Measurements from ENCODE around the gene PEDS1. TPM values are rescaled to one million over a fixed set of nuclear protein-coding genes. Genes with fewer than 3 reads are reported as not detected.

The PEDS1 gene
- total RNA-seq, 1 donor from 2014 or later = 30.3 TPM

GRCh38 chr20:50188287-50188688 lies 34.8 kb upstream of the PEDS1 start:
- peaks cover 13% of the 10 kb centered on the region for H3K4me1 Mint-ChIP-seq

DNA sequence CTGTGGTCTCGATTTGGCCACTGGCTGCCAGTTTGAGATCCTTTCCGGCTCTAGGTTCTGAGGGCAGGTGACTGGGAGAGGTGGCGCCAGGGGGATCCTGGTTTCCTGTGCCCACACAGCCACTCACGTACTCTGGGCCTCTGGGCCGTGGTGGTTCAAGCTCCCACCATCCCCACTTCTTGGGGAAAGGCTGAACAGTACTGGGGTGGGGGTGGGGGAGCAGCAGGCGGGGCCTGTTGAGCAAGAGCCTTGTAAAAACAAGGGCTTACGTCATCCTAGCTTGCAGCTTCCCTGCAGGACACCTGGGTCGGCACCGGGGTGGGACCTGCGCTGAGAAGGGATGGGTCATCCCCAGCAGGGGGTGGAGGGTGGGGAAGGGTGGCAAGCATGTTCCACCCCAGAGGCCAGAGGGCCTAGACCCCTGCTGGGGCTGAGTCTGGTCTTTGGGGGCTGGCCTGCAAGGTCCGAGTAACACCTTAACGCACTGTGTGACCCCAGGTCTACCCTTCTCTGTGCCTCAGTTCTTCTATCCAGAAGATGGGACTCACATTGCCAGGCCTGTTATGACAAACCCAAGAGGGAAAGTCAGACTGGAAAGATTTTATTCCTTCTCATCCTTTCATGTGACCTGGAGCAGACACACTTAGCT lies 34.0 kb upstream of the PEDS1 start:
- Mint-ChIP-seq H3K27ac (no peak overlapping the region), H3K4me1 (peaks cover 5% of the 10 kb centered on the region), H3K27me3 (ENCODE audit: low read depth) (no peaks in the 10 kb centered on the region), H3K36me3 (peaks cover 3% of the 10 kb centered on the region), H3K9me3 (peaks cover 7% of the 10 kb centered on the region), H3K4me3 (no peak overlapping the region)
- no peak for TF ChIP-seq CTCF (IDR thresholded peaks at IDR 0.05; ENCODE audit: unreplicated experiment)
- no peak for DNase-seq (ENCODE audit: low spot score in 2 of 2, unreplicated experiment in 2 of 2)

More at GRCh38 chr20:50188287-50188688, 34.8 kb upstream of the PEDS1 start:
- no peaks in the 10 kb centered on the region for H3K27me3 Mint-ChIP-seq (ENCODE audit: low read depth)
- DNase-seq (ENCODE audit: low spot score in 2 of 2, unreplicated experiment in 2 of 2) = no peak
- H3K4me3 Mint-ChIP-seq = no peak overlapping the region
- peaks cover 3% of the 10 kb centered on the region for H3K36me3 Mint-ChIP-seq
- TF ChIP-seq CTCF (IDR thresholded peaks at IDR 0.05; ENCODE audit: unreplicated experiment) = no peak
- peaks cover 7% of the 10 kb centered on the region for H3K9me3 Mint-ChIP-seq
- H3K27ac Mint-ChIP-seq = no peak overlapping the region

DNA sequence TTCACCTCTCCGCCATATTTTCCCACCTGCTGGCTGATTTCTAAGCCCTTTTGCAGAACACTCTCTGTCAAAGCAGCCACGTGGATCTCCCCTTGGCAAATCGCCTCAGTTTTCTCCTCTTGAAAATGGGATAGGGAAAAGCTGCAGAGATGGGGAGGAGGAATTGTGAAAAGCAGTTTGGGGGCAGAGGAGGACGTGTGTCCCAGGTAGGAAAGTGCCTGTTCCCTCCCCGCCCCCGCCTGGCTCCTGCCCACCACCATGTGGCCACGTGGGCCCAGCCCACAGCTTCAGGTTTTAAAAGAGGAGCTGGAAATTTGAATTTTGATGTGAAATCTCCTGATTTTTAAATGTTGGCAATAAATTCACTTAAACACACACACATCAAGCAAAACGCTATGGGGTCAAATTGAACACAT lies 33.5 kb upstream of the PEDS1 start:
- H3K9me3 Mint-ChIP-seq = peaks cover 7% of the 10 kb centered on the region
- no peak for DNase-seq (ENCODE audit: low spot score in 2 of 2, unreplicated experiment in 2 of 2)
- H3K27ac Mint-ChIP-seq = no peak overlapping the region
- no peaks in the 10 kb centered on the region for H3K27me3 Mint-ChIP-seq (ENCODE audit: low read depth)
- H3K4me3 Mint-ChIP-seq = no peak overlapping the region
- peaks cover 3% of the 10 kb centered on the region for H3K36me3 Mint-ChIP-seq
- H3K4me1 Mint-ChIP-seq = peaks cover 2% of the 10 kb centered on the region
- TF ChIP-seq CTCF (IDR thresholded peaks at IDR 0.05; ENCODE audit: unreplicated experiment) = no peak

DNA sequence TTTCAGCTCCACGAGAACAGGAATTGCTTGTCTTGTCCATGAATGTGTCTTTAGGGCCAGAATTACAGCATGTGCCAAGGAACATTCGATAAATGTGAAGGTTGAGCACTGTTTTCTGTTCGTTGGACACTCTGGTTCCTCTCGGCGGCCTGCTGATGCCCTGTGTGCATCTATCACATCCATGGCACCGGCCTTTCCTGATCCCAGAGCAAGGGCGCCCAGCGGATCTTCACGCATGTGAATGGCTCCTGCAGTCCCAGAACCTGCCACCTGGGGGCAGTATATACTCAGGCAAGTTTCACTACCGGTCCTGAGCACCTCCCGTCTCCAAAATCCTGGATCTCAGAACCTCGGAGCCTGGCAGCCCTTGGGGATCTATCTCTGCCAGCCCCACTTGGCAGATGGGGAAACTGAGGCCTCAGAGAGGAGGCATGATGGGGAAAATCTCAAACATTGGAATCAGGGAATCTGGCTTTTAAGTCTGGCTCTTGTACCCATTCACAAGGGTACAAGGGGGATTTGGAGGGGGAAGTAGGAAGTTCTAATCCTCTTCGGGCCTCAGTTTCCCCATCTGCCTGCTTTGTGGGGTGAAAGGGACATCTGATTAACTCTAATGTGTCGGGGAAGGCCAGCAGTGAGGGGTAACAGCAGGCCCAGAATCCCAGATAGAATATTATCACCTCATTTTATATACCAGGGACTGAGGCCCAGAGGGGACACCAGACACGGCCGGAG lies 32.8 kb upstream of the PEDS1 start:
- Mint-ChIP-seq H3K27ac (peak overlapping the region; percentile 64), H3K9me3 (peaks cover 7% of the 10 kb centered on the region), H3K4me1 (peaks cover 2% of the 10 kb centered on the region), H3K4me3 (no peak overlapping the region), H3K36me3 (peaks cover 3% of the 10 kb centered on the region), H3K27me3 (ENCODE audit: low read depth) (no peaks in the 10 kb centered on the region)
- peak; percentile 81 to 97 for DNase-seq (ENCODE audit: low spot score in 2 of 2, unreplicated experiment in 2 of 2)
- peak; percentile 99 for TF ChIP-seq CTCF (IDR thresholded peaks at IDR 0.05; ENCODE audit: unreplicated experiment)

- no peak for TF ChIP-seq CTCF (IDR thresholded peaks at IDR 0.05; ENCODE audit: unreplicated experiment)
- Mint-ChIP-seq H3K4me1 (peaks cover 2% of the 10 kb centered on the region), H3K27ac (no peak overlapping the region), H3K9me3 (peaks cover 7% of the 10 kb centered on the region), H3K36me3 (peaks cover 3% of the 10 kb centered on the region), H3K27me3 (ENCODE audit: low read depth) (no peaks in the 10 kb centered on the region), H3K4me3 (no peak overlapping the region)
- DNase-seq (ENCODE audit: low spot score in 2 of 2, unreplicated experiment in 2 of 2) = no peak
These were observed 31.9 kb upstream of the PEDS1 start for GRCh38 chr20:50185426-50185825.

Measured in mesothelial cell of epicardium (in vitro differentiated cells).